ENCODE measurements around the gene IVNS1ABP.

DNA sequence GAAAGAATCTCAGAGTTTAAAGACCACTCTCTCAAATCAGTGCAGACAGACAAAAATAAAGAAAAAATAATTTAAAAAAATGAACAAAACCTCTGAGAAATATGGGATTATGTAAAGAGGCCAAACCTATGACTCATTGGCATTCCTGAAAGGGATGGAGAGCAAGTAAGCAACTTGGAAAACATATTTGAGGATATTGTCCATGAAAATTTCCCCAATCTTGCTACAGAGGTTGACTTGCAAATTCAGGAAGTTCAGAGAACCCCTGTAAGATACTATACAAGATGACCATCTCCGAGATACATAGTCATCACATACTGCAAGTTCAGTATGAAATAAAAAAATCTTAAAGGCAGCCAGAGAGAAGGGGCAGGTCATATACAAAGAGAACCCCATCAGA, 43.7 kb upstream of the IVNS1ABP start:
- TF ChIP-seq, protein P1, sequence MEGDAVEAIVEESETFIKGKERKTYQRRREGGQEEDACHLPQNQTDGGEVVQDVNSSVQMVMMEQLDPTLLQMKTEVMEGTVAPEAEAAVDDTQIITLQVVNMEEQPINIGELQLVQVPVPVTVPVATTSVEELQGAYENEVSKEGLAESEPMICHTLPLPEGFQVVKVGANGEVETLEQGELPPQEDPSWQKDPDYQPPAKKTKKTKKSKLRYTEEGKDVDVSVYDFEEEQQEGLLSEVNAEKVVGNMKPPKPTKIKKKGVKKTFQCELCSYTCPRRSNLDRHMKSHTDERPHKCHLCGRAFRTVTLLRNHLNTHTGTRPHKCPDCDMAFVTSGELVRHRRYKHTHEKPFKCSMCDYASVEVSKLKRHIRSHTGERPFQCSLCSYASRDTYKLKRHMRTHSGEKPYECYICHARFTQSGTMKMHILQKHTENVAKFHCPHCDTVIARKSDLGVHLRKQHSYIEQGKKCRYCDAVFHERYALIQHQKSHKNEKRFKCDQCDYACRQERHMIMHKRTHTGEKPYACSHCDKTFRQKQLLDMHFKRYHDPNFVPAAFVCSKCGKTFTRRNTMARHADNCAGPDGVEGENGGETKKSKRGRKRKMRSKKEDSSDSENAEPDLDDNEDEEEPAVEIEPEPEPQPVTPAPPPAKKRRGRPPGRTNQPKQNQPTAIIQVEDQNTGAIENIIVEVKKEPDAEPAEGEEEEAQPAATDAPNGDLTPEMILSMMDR (IDR thresholded peaks at IDR 0.05), result no peak
- TF ChIP-seq POLR2AphosphoS5 (IDR thresholded peaks at IDR 0.05) (no peak), POLR2A (IDR thresholded peaks at IDR 0.05; ENCODE audit: low read depth) (no peak), EP300 (IDR thresholded peaks at IDR 0.05) (no peak)
